OCI-LY3 (cell line): ENCODE measurements around the gene RNU2-63P.

Source experiments
- CTCF ChIP-seq: fragments of 200-600, 300-600 bp; sonication (generic); IDR thresholded peaks from 2 replicates; pipeline ENCODE4 v1.5.1; 2014; ENCODE audit warnings: antibody characterized with exemption, low read length, low read depth
- EZH2phosphoT487 ChIP-seq: fragments of 200-600 bp; shearing (Covaris generic); IDR thresholded peaks from 2 replicates; pipeline ENCODE4 v1.6.1; 2018; ENCODE audit warnings: antibody characterized with exemption, mixed run types, low read depth

GRCh38 chr2:88016086-88016959 is at the start of gene RNU2-63P:
- no peak for TF ChIP-seq CTCF
- TF ChIP-seq EZH2phosphoT487 = no peak
